Measurements from ENCODE around the gene TMEM191C.

DNA sequence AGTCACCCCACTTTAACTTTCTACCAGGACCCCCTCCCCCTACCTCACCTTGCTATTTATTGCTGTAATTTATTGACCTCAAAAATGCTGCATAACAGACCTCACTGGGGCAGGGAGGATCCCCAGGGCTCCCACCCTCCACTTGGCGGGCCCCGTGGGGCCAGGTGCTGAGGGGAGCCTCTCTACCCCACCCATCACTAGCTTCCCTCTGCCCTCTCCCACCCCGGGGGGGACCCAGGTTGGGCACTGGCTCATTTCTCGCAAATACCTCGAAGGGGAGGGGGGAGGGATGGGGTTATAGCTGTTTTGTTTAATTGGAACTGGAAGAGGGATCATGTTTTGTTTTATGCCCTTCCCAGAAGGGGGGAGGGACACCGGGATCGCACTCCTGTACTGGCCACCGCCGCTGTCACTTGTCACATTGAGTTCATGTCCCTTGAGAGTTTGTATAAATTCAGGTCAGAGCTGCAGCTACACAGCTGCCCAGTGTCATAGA is 16.3 kb upstream of the TMEM191C start:
- TF ChIP-seq, protein P1, sequence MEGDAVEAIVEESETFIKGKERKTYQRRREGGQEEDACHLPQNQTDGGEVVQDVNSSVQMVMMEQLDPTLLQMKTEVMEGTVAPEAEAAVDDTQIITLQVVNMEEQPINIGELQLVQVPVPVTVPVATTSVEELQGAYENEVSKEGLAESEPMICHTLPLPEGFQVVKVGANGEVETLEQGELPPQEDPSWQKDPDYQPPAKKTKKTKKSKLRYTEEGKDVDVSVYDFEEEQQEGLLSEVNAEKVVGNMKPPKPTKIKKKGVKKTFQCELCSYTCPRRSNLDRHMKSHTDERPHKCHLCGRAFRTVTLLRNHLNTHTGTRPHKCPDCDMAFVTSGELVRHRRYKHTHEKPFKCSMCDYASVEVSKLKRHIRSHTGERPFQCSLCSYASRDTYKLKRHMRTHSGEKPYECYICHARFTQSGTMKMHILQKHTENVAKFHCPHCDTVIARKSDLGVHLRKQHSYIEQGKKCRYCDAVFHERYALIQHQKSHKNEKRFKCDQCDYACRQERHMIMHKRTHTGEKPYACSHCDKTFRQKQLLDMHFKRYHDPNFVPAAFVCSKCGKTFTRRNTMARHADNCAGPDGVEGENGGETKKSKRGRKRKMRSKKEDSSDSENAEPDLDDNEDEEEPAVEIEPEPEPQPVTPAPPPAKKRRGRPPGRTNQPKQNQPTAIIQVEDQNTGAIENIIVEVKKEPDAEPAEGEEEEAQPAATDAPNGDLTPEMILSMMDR (IDR thresholded peaks at IDR 0.05): no peak
- TF ChIP-seq POLR2A (IDR thresholded peaks at IDR 0.05): no peak
